HG02884 (cell line): ENCODE results near the gene TRAF1.

Source experiments
- ATAC-seq: cut with Tn5 transposase; IDR thresholded peaks from one replicate; pipeline ENCODE4 v1.9.1; 2021; ENCODE audit warnings: mild to moderate bottlenecking, moderate library complexity; ENCODE audit not compliant: unreplicated experiment

Gene TRAF1

DNA sequence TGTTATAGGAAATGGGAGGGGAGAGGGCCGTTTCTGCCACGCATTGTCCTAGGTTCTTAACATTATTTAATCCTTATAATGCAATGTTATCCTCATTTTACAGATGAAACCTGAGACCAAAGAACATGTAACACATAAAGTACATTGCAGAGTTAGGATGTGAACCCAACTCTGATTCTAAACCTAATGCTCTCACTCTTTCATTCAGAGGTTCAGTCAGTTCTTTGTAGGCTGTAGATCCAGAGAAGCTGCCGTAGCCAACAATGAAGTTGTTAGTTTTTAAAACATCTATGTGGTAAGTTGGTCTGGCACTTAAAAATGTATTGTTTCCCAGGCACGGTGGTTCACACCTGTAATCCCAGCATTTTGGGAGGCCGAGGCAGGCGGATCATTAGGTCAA, 73.4 kb downstream of the TRAF1 start:
- ATAC-seq: no peak
